B cell (primary cell): ENCODE data around the gene AFTPH.

Experiments
- CTCF ChIP-seq: fragments of 200-600 bp; IDR thresholded peaks from one replicate; pipeline ENCODE4 v1.8.0; 2022; ENCODE audit warnings: antibody characterized with exemption, mild to moderate bottlenecking
- EZH2 ChIP-seq: IDR thresholded peaks from 2 replicates; pipeline ENCODE4 v1.6.1; 2012; ENCODE audit warnings: borderline replicate concordance, low read depth, mild to moderate bottlenecking, moderate library complexity, low read length; ENCODE audit not compliant: insufficient read depth, poor library complexity, severe bottlenecking

- no peak for TF ChIP-seq CTCF
- TF ChIP-seq EZH2 = no peak
These were observed 86.3 kb downstream of the AFTPH start for GRCh38 chr2:64610316-64610855.
